Endodermal cell (in vitro differentiated cells): ENCODE data around the gene RBM47. TPM values are rescaled to one million over a fixed set of nuclear protein-coding genes. Genes with fewer than 3 reads are reported as not detected.
"Not testable (repeated sequence)": the region's sequence is repeated elsewhere in the genome, so short reads cannot be mapped to it uniquely, and the experiment has no call there.

Experiments
- DNase-seq: peaks from one replicate; pipeline ENCODE4 v3.0.0-alpha.2; 2017
- H3K27ac ChIP-seq: 2 replicates; pipeline ENCODE4 v1.5.1; 2013; ENCODE audit warnings: mild to moderate bottlenecking, low read depth, low read length, moderate library complexity
- H3K27me3 ChIP-seq: 2 replicates; pipeline ENCODE4 v1.6.1; 2013; ENCODE audit warnings: mild to moderate bottlenecking, low read length, moderate library complexity; ENCODE audit not compliant: insufficient read depth, control insufficient read depth, poor library complexity, severe bottlenecking
- H3K36me3 ChIP-seq: 2 replicates; pipeline ENCODE4 v1.7.0; 2013; ENCODE audit warnings: mild to moderate bottlenecking, low read length, moderate library complexity; ENCODE audit not compliant: control insufficient read depth, insufficient read depth
- H3K4me1 ChIP-seq: one replicate; pipeline ENCODE4 v1.7.0; 2013; ENCODE audit warnings: low read length; ENCODE audit not compliant: control insufficient read depth, insufficient read depth
- H3K4me3 ChIP-seq: 2 replicates; pipeline ENCODE4 v1.5.1; 2013; ENCODE audit warnings: mild to moderate bottlenecking, low read length, moderate library complexity
- H3K9ac ChIP-seq: 2 replicates; pipeline ENCODE4 v1.6.1; 2013; ENCODE audit warnings: mild to moderate bottlenecking, low read length, moderate library complexity; ENCODE audit not compliant: poor library complexity, severe bottlenecking; ENCODE audit errors: extremely low read depth
- H3K9me3 ChIP-seq: 2 replicates; pipeline ENCODE4 v1.6.1; 2013; ENCODE audit warnings: mild to moderate bottlenecking, low read length, moderate library complexity; ENCODE audit not compliant: control insufficient read depth
- H3K27ac Mint-ChIP-seq: 2 replicates; pipeline ENCODE4 v1.8.0; 2020; ENCODE audit warnings: mixed read lengths
- H3K27me3 Mint-ChIP-seq: 2 replicates; pipeline ENCODE4 v1.8.0; 2021; ENCODE audit warnings: mild to moderate bottlenecking, mixed read lengths; ENCODE audit not compliant: insufficient read depth
- H3K36me3 Mint-ChIP-seq: 2 replicates; pipeline ENCODE4 v1.8.0; 2020; ENCODE audit warnings: low read depth, mixed read lengths
- H3K4me1 Mint-ChIP-seq: 2 replicates; pipeline ENCODE4 v1.8.0; 2020; ENCODE audit warnings: mixed read lengths
- H3K4me3 Mint-ChIP-seq: 2 replicates; pipeline ENCODE4 v1.8.0; 2020; ENCODE audit warnings: mild to moderate bottlenecking, moderate library complexity, mixed read lengths
- H3K9me3 Mint-ChIP-seq: 2 replicates; pipeline ENCODE4 v1.8.0; 2020; ENCODE audit warnings: mild to moderate bottlenecking, mixed read lengths
- CTCF ChIP-seq: fragments of 200-600 bp; sonication (generic); conservative IDR thresholded peaks from 2 replicates; pipeline ENCODE4 v1.5.0; 2021; ENCODE audit warnings: antibody characterized with exemption, mild to moderate bottlenecking
- WGBS, 2 experiments: methylation state at CpG; one replicate each; pipeline versions ENCODE4 v1.1.5 to v1.1.7; 2013; ENCODE audit warnings: missing lambda C conversion rate in 2 of 2, mixed read lengths in 1 of 2; ENCODE audit not compliant: insufficient coverage in 1 of 2, insufficient read length in 1 of 2; 5-methylcytosine and 5-hydroxymethylcytosine counted together
- total RNA-seq, 2 donors: library from RNA; stranded (reverse); fragmentation: NEBNext Ultra II Directional in 1 of 2; extraction: Animal tissue kit (Norgen Biotek cat#: 25700) in 1 of 2; gene quantifications; 2 replicates in 1 of 2; 3 replicates in 1 of 2; pipeline ENCODE4 v1.2.1, GENCODE V29; 2021

Gene RBM47
- total RNA-seq, 2 donors from 2014 or later: 71.7 to 90.6 TPM

- no peaks in the 10 kb centered on the region for H3K9me3 Mint-ChIP-seq
- H3K4me3 Mint-ChIP-seq: no peak overlapping the region
- no peak overlapping the region for H3K9ac ChIP-seq
- H3K27ac Mint-ChIP-seq: no peak overlapping the region
- TF ChIP-seq CTCF: no peak
- no peaks in the 10 kb centered on the region for H3K27me3 Mint-ChIP-seq
- 96 to 98% methylated on average over 4 of the region's 4 CpGs for WGBS, 2 experiments
- H3K4me3 ChIP-seq: no peak overlapping the region
- no peaks in the 10 kb centered on the region for H3K36me3 Mint-ChIP-seq
- H3K4me1 Mint-ChIP-seq: peaks cover 9% of the 10 kb centered on the region
- H3K36me3 ChIP-seq: no peaks in the 10 kb centered on the region
- H3K4me1 ChIP-seq: no peaks in the 10 kb centered on the region
- no peak for DNase-seq
- H3K27me3 ChIP-seq: no peaks in the 10 kb centered on the region
- no peak overlapping the region for H3K27ac ChIP-seq
- H3K9me3 ChIP-seq: no peaks in the 10 kb centered on the region
Measured at GRCh38 chr4:40395166-40395900, 234.3 kb downstream of the RBM47 start.

GRCh38 chr4:40394236-40394635 lies 235.4 kb downstream of the RBM47 start:
- no peaks in the 10 kb centered on the region for H3K27me3 Mint-ChIP-seq
- no peak overlapping the region for H3K27ac ChIP-seq
- no peak for TF ChIP-seq CTCF
- H3K9me3 ChIP-seq: no peaks in the 10 kb centered on the region
- no peaks in the 10 kb centered on the region for H3K36me3 ChIP-seq
- no peaks in the 10 kb centered on the region for H3K9me3 Mint-ChIP-seq
- no peaks in the 10 kb centered on the region for H3K36me3 Mint-ChIP-seq
- H3K4me1 ChIP-seq: no peaks in the 10 kb centered on the region
- WGBS, 2 experiments: 85 to 90% methylated on average over 2 to 6 of the region's 6 CpGs
- H3K27me3 ChIP-seq: no peaks in the 10 kb centered on the region
- no peak overlapping the region for H3K4me3 Mint-ChIP-seq
- no peak overlapping the region for H3K9ac ChIP-seq
- DNase-seq: no peak
- peaks cover 9% of the 10 kb centered on the region for H3K4me1 Mint-ChIP-seq
- no peak overlapping the region for H3K4me3 ChIP-seq
- H3K27ac Mint-ChIP-seq: no peak overlapping the region

- not testable (repeated sequence) for H3K9me3 ChIP-seq, H3K4me3 ChIP-seq, H3K4me1 ChIP-seq, H3K36me3 ChIP-seq, H3K27ac Mint-ChIP-seq, H3K27me3 ChIP-seq, H3K9me3 Mint-ChIP-seq, H3K27me3 Mint-ChIP-seq, H3K27ac ChIP-seq, DNase-seq, H3K4me3 Mint-ChIP-seq, H3K9ac ChIP-seq, H3K36me3 Mint-ChIP-seq
- peaks cover 11% of the 10 kb centered on the region for H3K4me1 Mint-ChIP-seq
- WGBS, 2 experiments: 92 to 93% methylated on average over 6 to 9 of the region's 9 CpGs
Measured at GRCh38 chr4:40392241-40392640, 237.4 kb downstream of the RBM47 start.
